ENCODE data around the gene COLGALT1.
A peak's percentile ranks its signal among the peaks of the same experiment; 100 is the strongest.
"Not testable (repeated sequence)": the region's sequence is repeated elsewhere in the genome, so short reads cannot be mapped to it uniquely, and the experiment has no call there.

The COLGALT1 gene

GRCh38 chr19:17532557-17532956 is 22.9 kb upstream of the COLGALT1 start:
- no peak for DNase-seq (ENCODE audit: low read depth in 3 of 3)

GRCh38 chr19:17534767-17535166 is 20.7 kb upstream of the COLGALT1 start:
- DNase-seq (ENCODE audit: low read depth in 3 of 3), result no peak

- no peak for DNase-seq (ENCODE audit: low read depth in 3 of 3)
Measured at GRCh38 chr19:17536955-17537354, 18.5 kb upstream of the COLGALT1 start.

- no peak for DNase-seq (ENCODE audit: low read depth in 3 of 3)
Measured at GRCh38 chr19:17538684-17539237, 16.7 kb upstream of the COLGALT1 start.

GRCh38 chr19:17539238-17540117 is 16.0 kb upstream of the COLGALT1 start:
- peak; percentile 97 to 99 (median 97) for DNase-seq (ENCODE audit: low read depth in 3 of 3)

- DNase-seq (ENCODE audit: low read depth in 3 of 3), result no peak
Measured at GRCh38 chr19:17540174-17540573, 15.3 kb upstream of the COLGALT1 start.

GRCh38 chr19:17541184-17541759 is 14.2 kb upstream of the COLGALT1 start:
- no peak for DNase-seq (ENCODE audit: low read depth in 3 of 3)

- DNase-seq (ENCODE audit: low read depth in 3 of 3), result no peak
Measured at GRCh38 chr19:17542042-17542441, 13.4 kb upstream of the COLGALT1 start.

- DNase-seq (ENCODE audit: low read depth in 3 of 3), result no peak
Measured at GRCh38 chr19:17542793-17543582, 12.5 kb upstream of the COLGALT1 start.

- DNase-seq (ENCODE audit: low read depth in 3 of 3), result no peak
Measured at GRCh38 chr19:17543986-17544385, 11.5 kb upstream of the COLGALT1 start.

- no peak for DNase-seq (ENCODE audit: low read depth in 3 of 3)
Measured at GRCh38 chr19:17544418-17544817, 11.0 kb upstream of the COLGALT1 start.

- no peak for DNase-seq (ENCODE audit: low read depth in 3 of 3)
Measured at GRCh38 chr19:17548145-17548544, 7.3 kb upstream of the COLGALT1 start.

- no peak for DNase-seq (ENCODE audit: low read depth in 3 of 3)
Measured at GRCh38 chr19:17549085-17549740, 6.2 kb upstream of the COLGALT1 start.

- no peak for DNase-seq (ENCODE audit: low read depth in 3 of 3)
Measured at GRCh38 chr19:17550076-17550667, 5.3 kb upstream of the COLGALT1 start.

- DNase-seq (ENCODE audit: low read depth in 3 of 3), result not testable (repeated sequence)
Measured at GRCh38 chr19:17552735-17553134, 2.7 kb upstream of the COLGALT1 start.

- DNase-seq (ENCODE audit: low read depth in 3 of 3), result no peak
Measured at GRCh38 chr19:17553256-17553655, 2.2 kb upstream of the COLGALT1 start.

GRCh38 chr19:17554968-17555479 is 425 bp upstream of the COLGALT1 start:
- peak in 1 of 3 donors; percentile 8 for DNase-seq (ENCODE audit: low read depth in 3 of 3)

GRCh38 chr19:17555929-17556813 is 722 bp downstream of the COLGALT1 start:
- DNase-seq (ENCODE audit: low read depth in 3 of 3), result peak in 1 of 3 donors; percentile 30

- DNase-seq (ENCODE audit: low read depth in 3 of 3), result no peak
Measured at GRCh38 chr19:17556995-17557394, 1.5 kb downstream of the COLGALT1 start.

- DNase-seq (ENCODE audit: low read depth in 3 of 3), result no peak
Measured at GRCh38 chr19:17557466-17557865, 2.0 kb downstream of the COLGALT1 start.
